HepG2 (cell line): ENCODE measurements around the gene SORD.
"Not testable (repeated sequence)": the region's sequence is repeated elsewhere in the genome, so short reads cannot be mapped to it uniquely, and the experiment has no call there.

Source experiments
- SRF ChIP-seq: IDR thresholded peaks from 2 replicates; pipeline ENCODE4 v1.6.1; 2011; ENCODE audit warnings: mild to moderate bottlenecking, low read depth, low read length, moderate library complexity
- ZBTB10 ChIP-seq: sonication (generic); formaldehyde crosslinking; IDR thresholded peaks from 2 replicates; pipeline ENCODE4 v1.4.0; 2020; ENCODE audit warnings: missing genetic modification reagents, borderline replicate concordance

GRCh38 chr15:45015114-45015513, 7.9 kb upstream of the SORD start:
- TF ChIP-seq SRF; ZBTB10 (CRISPR knock-in tag): not testable (repeated sequence)
